Aortic smooth muscle cell (primary cell): Measurements from ENCODE around the gene BAIAP2. TPM values are rescaled to one million over a fixed set of nuclear protein-coding genes. Genes with fewer than 3 reads are reported as not detected.

Experiments
- total RNA-seq: library from RNA; depleted of rRNA; stranded (reverse); fragments of >200 nt; gene quantifications from 2 replicates; pipeline ENCODE4 v1.2.3, GENCODE V29; 2014

Gene BAIAP2
- total RNA-seq: 5.8 and 10.4 TPM in 2 replicates

DNA sequence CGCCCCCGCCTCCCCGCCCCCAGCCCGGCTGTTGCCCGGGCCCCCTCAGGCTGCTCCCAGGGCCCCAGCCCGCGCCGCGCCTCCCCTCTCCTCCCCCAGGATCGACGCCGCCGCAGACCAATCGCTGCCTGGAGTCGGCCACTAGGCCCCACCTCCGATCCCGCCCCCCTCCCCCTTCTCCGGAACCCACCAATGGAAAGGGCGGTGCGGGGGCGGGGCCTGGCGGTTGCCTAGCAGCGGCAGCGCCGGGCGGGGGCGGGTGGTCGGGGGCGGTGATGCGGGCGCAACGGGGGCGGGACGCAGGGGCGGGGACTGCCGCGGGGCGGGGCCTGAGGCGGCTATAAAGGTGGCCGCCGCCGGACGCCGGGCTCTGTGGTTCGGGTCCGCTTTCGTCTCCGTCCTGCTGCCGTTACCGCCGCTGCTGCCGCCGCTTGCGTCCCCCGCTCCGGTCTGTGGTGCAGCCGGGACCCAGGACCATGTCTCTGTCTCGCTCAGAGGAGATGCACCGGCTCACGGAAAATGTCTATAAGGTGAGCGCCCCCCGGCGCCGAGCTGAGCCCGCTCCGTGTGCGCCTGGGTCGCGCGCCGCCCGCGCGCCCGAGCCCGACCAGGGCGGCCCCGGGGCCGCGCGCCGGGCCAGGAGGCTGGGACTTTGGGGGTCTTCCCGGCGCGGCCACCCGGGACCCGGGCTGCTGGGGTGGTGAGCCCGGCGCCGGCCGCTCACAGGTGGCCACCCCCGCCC lies at the start of gene BAIAP2:
BAIAP2 (plus strand) TSS at position 373 of the 742 bp plus-strand sequence; CDS start at position 477, 104 bp downstream.

GRCh38 chr17:80991645-80992076 lies 43.3 kb upstream of the BAIAP2 start, which contains the start of gene CHMP6:
Gene CHMP6 (plus strand): TSS chr17:80991841. CDS start chr17:80991919, 78 bp downstream.

GRCh38 chr17:81165246-81166032 lies 130.5 kb downstream of the BAIAP2 start, which contains the start of gene PVALEF:
Gene PVALEF (plus strand): TSS chr17:81165507. CDS start chr17:81181227, 15,720 bp downstream.

DNA sequence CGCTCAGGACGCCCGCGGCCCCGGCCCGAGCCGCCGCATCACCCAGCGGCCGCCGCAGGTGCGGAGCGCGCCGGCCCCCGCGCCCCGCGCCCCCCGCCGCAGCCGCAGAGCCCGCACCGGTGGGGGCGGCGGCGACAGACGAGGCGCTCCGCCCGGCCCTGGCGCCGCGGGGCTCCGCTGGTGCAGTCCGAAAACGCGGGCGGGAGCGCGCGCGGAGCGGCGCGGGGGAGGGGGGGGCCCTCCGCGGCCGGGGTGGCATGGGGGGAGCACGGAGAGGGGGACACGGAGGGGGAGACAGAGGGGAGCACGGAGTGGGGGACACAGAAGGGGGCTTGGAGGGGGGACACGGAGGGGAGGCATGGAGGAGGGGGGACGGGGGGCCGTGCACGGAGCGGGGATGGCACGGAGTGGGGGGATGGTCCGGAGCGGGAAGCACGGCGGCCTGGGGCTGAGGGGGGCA lies 131.1 kb downstream of the BAIAP2 start, which contains the start of gene AATK:
AATK (minus strand) TSS at position 189 of the 460 bp plus-strand sequence. CDS start 229 bp downstream, outside the sequence.

Other genes starting within 250 kb of the BAIAP2 start
- gene CHMP6, start 43.3 kb upstream of the BAIAP2 start, total RNA-seq: 14.0 and 15.7 TPM in 2 replicates
- not detected in 2 replicates for gene PVALEF, start 130.4 kb downstream of the BAIAP2 start, total RNA-seq
- 1.3 and 3.0 TPM in 2 replicates for gene AATK, start 131.1 kb downstream of the BAIAP2 start, total RNA-seq
- 7.9 and 13.2 TPM in 2 replicates for gene CEP131, start 187.8 kb downstream of the BAIAP2 start, total RNA-seq
- 7.9 and 8.8 TPM in 2 replicates for gene TEPSIN, start 203.9 kb downstream of the BAIAP2 start, total RNA-seq
- gene NDUFAF8, start 204.2 kb downstream of the BAIAP2 start, total RNA-seq: 43.6 and 57.1 TPM in 2 replicates